ENCODE results near the gene ELAVL3. TPM values are rescaled to one million over a fixed set of nuclear protein-coding genes. Genes with fewer than 3 reads are reported as not detected.
"Not testable (repeated sequence)": the region's sequence is repeated elsewhere in the genome, so short reads cannot be mapped to it uniquely, and the experiment has no call there.

The ELAVL3 gene
- total RNA-seq, 1 experiment from 2014 or later = 1.2 TPM

- no peaks in the 10 kb centered on the region for H3K79me1 ChIP-seq (ENCODE audit: insufficient read depth, low read depth, low read length, poor library complexity, severe bottlenecking)
- H3T11ph ChIP-seq (ENCODE audit: low read length) = no peak overlapping the region
- H2BK12ac ChIP-seq (ENCODE audit: insufficient read length, low read depth, low read length) = no peak overlapping the region
- DNase-seq = no peak
- no peaks in the 10 kb centered on the region for H4K20me1 ChIP-seq (ENCODE audit: control insufficient read depth, insufficient read depth, insufficient read length)
- peaks cover 8 to 51% (median 27%) of the 10 kb centered on the region in 3 experiments; a peak in 6 of 7 replicates for H3K36me3 Mint-ChIP-seq (ENCODE audit: insufficient read depth in 1 of 3, low read depth in 3 of 3)
- no peaks in the 10 kb centered on the region for H3K27me3 Mint-ChIP-seq (ENCODE audit: low read depth)
- H2BK5ac ChIP-seq (ENCODE audit: insufficient read length, low read length) = no peak overlapping the region
- no peak overlapping the region for H3K56ac ChIP-seq (ENCODE audit: insufficient read length, low read depth, low read length)
- no peak overlapping the region for H3K4me2 ChIP-seq (ENCODE audit: insufficient read depth, insufficient read length, low read length)
- H3K23ac ChIP-seq (ENCODE audit: insufficient read length, low read depth, low read length) = no peak overlapping the region
- H3K79me2 ChIP-seq (ENCODE audit: insufficient read depth, low read length) = no peaks in the 10 kb centered on the region
- H3K18ac ChIP-seq (ENCODE audit: insufficient read length, low read depth, low read length) = no peak overlapping the region
- no peaks in the 10 kb centered on the region for H3K4me1 ChIP-seq (ENCODE audit: insufficient read depth, low read length)
- WGBS (ENCODE audit: extremely low coverage, insufficient read length, low lambda C conversion rate) = no CpG with 5 or more reads among the region's 4 CpGs
- no peak overlapping the region for H4K91ac ChIP-seq (ENCODE audit: insufficient read length, low read depth, low read length)
- H3K9ac ChIP-seq (ENCODE audit: extremely low read depth, insufficient read length, low read length) = no peak overlapping the region
- no peak for TF ChIP-seq CTCF (conservative IDR thresholded peaks at IDR 0.05)
- H4K5ac ChIP-seq (ENCODE audit: insufficient read length, low read depth, low read length) = no peak overlapping the region
- no peak overlapping the region for H3K4me3 Mint-ChIP-seq
- no peak overlapping the region for H4K8ac ChIP-seq (replicated peaks; ENCODE audit: insufficient read length, low read depth, low read length)
- H3K4me1 Mint-ChIP-seq = peaks cover 2 to 6% of the 10 kb centered on the region in 2 experiments; a peak in 1 of 4 replicates
- H3K14ac ChIP-seq (ENCODE audit: insufficient read depth, low read length) = no peak overlapping the region
- no peak overlapping the region for H3K27ac Mint-ChIP-seq
- no peaks in the 10 kb centered on the region for H3K27me3 ChIP-seq (ENCODE audit: insufficient read depth, low read length)
- no peaks in the 10 kb centered on the region for H3K9me3 ChIP-seq (ENCODE audit: control insufficient read depth, low read depth, low read length)
- no peak overlapping the region for H2BK20ac ChIP-seq (ENCODE audit: low read depth, low read length, poor library complexity, severe bottlenecking)
- H3K9me3 Mint-ChIP-seq = no peaks in the 10 kb centered on the region
- no peak overlapping the region for H3K27ac ChIP-seq (ENCODE audit: insufficient read length, low read depth, low read length)
- H2AK5ac ChIP-seq (ENCODE audit: insufficient read length, low read length) = no peak overlapping the region
- H2BK120ac ChIP-seq (ENCODE audit: low read depth, low read length, poor library complexity, severe bottlenecking) = no peak overlapping the region
- H2AFZ ChIP-seq (ENCODE audit: low read length) = no peak overlapping the region
- H3K4ac ChIP-seq (ENCODE audit: low read depth, low read length) = no peak overlapping the region
- no peak overlapping the region for H2BK15ac ChIP-seq (ENCODE audit: low read depth, low read length)
- no peaks in the 10 kb centered on the region for H3K23me2 ChIP-seq (ENCODE audit: insufficient read length, low read depth, low read length, poor library complexity, severe bottlenecking)
These were observed 72.3 kb downstream of the ELAVL3 start for GRCh38 chr19:11408591-11408990.

- H3K18ac ChIP-seq (ENCODE audit: insufficient read length, low read depth, low read length); H3K79me2 ChIP-seq (ENCODE audit: insufficient read depth, low read length); H3K4me1 ChIP-seq (ENCODE audit: insufficient read depth, low read length); H3K4me1 Mint-ChIP-seq; H2BK20ac ChIP-seq (ENCODE audit: low read depth, low read length, poor library complexity, severe bottlenecking); H4K5ac ChIP-seq (ENCODE audit: insufficient read length, low read depth, low read length); H2BK120ac ChIP-seq (ENCODE audit: low read depth, low read length, poor library complexity, severe bottlenecking); H3K9me3 Mint-ChIP-seq; H3K27ac ChIP-seq (ENCODE audit: insufficient read length, low read depth, low read length); H4K20me1 ChIP-seq (ENCODE audit: control insufficient read depth, insufficient read depth, insufficient read length); H3K56ac ChIP-seq (ENCODE audit: insufficient read length, low read depth, low read length); H3K23ac ChIP-seq (ENCODE audit: insufficient read length, low read depth, low read length); H3K23me2 ChIP-seq (ENCODE audit: insufficient read length, low read depth, low read length, poor library complexity, severe bottlenecking); H2BK15ac ChIP-seq (ENCODE audit: low read depth, low read length); H3K27me3 Mint-ChIP-seq (ENCODE audit: low read depth); H3T11ph ChIP-seq (ENCODE audit: low read length); H2AK5ac ChIP-seq (ENCODE audit: insufficient read length, low read length); H4K91ac ChIP-seq (ENCODE audit: insufficient read length, low read depth, low read length); DNase-seq; H2BK12ac ChIP-seq (ENCODE audit: insufficient read length, low read depth, low read length); H3K14ac ChIP-seq (ENCODE audit: insufficient read depth, low read length); H3K27me3 ChIP-seq (ENCODE audit: insufficient read depth, low read length); H3K4ac ChIP-seq (ENCODE audit: low read depth, low read length); H3K9me3 ChIP-seq (ENCODE audit: control insufficient read depth, low read depth, low read length); H4K8ac ChIP-seq (replicated peaks; ENCODE audit: insufficient read length, low read depth, low read length); H3K4me2 ChIP-seq (ENCODE audit: insufficient read depth, insufficient read length, low read length); H2AFZ ChIP-seq (ENCODE audit: low read length); H3K4me3 Mint-ChIP-seq; H3K79me1 ChIP-seq (ENCODE audit: insufficient read depth, low read depth, low read length, poor library complexity, severe bottlenecking); H3K27ac Mint-ChIP-seq; H2BK5ac ChIP-seq (ENCODE audit: insufficient read length, low read length); H3K9ac ChIP-seq (ENCODE audit: extremely low read depth, insufficient read length, low read length): not testable (repeated sequence)
- WGBS (ENCODE audit: extremely low coverage, insufficient read length, low lambda C conversion rate) = no CpG with 5 or more reads among the region's 12 CpGs
- peaks cover 9 to 52% (median 35%) of the 10 kb centered on the region in 3 experiments; a peak in 6 of 7 replicates for H3K36me3 Mint-ChIP-seq (ENCODE audit: insufficient read depth in 1 of 3, low read depth in 3 of 3)
These were observed 74.1 kb downstream of the ELAVL3 start for GRCh38 chr19:11406703-11407236.
